ENCODE measurements around the gene ASPDH.

ASPDH gene

DNA sequence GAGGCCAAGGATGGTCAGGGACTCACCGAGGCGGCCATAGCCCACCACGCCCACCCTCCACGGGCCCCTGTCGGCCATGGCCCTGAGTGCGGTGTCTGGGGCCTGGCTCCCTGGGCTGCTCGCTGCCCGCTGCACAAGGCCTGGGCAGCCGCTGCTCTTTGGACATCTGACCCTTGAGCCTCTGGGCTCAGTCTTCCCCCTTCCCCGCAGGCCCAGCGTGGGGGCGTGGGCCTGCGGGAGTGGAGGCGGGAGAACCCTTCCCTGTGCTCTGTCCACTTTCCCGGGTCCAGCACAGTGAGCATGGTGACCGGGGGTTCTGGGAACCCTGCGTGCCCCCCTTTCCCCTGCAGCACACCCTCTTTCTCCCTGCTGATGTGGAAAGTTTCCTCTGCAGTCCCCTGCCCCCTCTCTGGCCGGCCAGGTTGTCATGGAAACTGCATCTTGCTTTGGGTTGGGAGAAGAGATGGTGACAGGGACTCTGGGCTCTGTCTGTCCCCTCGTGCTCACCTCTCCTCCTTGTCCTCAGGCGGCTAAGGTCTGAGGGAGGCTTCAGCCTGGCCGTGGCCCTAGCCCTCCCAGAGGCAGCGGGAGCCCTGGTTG is at the start of gene ASPDH:
TSS of gene ASPDH (minus strand) at position 168 of the 600 bp plus-strand sequence. CDS start at position 78, 90 bp downstream.
- no peak for DNase-seq

DNA sequence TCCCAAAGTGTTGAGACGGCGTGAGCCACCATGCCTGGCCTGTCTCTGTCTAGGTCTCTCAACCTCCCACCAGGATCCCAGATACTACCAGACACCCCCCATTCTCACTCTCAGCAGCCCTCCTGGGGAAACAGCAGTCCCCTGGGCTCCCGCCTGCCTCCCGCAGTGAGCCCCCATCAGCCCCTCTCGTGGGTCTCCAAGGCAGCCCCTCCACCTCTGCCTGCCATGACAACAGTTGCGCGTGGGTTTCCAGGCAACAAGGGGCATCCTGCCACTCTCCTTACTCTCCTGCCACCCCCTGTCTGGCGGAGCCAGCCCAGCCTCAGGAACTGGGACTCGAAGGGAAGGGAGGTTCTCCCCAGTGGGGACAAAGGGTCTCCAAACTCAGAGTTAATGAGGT is 49.3 kb upstream of the ASPDH start:
- DNase-seq = no peak

DNA sequence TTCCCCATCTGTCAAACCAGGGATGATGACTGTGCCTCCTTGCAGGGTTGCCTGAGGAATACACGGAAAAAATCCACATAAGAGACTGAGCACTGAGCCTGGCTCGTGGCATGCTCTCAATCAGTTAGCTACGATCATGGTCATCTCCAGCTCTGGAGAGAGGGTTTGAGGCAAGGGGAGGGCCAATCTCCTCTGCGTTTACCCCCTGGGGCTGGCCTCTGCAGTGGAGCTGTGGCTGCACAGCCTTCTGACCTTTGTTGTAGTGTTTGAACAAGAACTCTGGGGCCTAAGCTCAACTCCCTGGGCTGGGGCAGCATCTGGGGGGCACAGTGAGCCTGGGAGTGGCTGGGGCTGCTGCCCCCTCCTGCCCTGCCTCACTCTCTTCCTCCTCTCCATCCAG is 48.6 kb upstream of the ASPDH start:
- DNase-seq = no peak

DNA sequence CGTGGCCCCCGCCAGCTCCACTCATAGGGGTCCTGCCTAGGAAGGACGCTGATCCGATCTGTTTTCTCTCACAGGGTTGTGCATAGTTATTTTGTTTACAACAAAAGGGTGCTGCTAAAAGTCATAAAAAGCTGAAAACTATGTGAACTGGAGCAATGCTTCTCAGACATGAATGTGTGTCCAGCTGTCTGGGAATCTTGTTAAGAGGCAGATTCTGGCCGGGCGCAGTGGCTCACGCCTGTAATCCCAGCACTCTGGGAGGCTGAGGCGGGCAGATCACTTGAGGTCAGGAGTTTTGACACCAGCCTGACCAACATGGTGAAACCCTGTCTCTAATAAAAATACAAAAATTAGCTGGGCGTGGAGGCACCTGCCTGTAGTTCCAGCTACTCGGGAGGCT is 45.9 kb upstream of the ASPDH start:
- DNase-seq = no peak

DNA sequence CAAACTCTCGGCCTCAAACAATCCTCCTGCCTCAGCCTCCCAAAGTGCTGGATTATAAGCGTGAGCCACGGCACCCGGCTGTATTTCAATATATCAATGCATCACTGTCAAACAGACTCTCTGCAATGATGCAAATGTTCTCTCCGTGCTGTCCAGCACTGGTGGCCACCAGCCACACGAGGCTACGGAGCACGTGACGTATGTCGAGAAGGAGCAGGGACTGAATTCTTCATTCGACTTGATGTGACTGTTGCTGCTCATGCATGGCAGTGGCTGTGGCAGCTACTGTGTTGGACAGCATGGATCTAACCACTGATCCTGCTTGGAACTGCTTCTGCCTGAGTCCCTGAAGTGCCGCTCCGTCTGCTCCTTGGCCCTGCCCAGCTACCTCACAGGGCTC is 44.7 kb upstream of the ASPDH start:
- no peak for DNase-seq

DNA sequence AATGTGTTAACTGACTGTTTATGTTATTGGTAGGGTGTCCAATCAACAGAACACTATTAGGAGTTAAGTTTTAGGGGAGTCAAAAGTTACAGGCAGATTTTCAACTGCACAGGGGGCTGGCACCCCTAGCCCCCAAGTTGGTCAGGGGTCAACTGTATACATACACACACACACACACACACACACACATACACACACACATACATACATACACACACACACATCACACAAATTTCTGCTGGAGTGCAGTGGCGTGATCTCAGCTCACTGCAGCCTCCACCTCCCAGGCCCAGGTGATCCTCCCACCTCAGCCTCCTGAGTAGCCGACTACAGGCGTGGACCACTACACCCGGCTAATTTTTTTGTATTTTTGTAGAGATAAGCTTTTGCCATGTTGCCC is 44.3 kb upstream of the ASPDH start:
- no peak for DNase-seq

DNA sequence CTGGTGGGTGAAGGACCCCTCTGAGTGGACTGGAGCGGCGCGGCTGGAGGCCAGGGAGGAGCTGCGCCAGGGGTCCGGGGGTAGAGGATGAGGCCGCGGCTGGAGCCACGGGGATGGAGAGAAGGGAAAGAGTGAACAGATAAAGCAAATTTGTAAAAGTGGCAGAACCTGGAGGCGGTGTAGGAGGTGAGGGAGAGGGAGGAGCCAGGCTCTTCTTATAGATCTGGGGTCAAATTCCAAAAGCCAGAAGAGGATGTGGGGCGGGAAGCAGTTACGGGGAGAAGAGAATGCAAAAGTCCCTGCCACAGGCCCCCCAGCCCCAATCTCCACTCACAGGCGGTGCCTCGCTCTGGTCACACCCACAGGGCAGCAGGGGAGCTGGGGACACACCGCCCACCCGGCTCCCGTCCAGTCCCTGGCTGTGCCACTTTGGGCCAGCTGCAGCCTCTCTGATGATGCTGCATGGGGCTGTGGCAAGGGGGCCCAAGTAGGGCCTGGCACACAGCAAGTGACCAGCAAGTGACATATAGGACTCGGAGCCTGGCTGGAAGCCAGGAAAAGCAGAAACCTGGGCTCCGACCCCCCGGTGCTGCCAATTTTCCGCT is 43.4 kb upstream of the ASPDH start:
- no peak for DNase-seq

DNA sequence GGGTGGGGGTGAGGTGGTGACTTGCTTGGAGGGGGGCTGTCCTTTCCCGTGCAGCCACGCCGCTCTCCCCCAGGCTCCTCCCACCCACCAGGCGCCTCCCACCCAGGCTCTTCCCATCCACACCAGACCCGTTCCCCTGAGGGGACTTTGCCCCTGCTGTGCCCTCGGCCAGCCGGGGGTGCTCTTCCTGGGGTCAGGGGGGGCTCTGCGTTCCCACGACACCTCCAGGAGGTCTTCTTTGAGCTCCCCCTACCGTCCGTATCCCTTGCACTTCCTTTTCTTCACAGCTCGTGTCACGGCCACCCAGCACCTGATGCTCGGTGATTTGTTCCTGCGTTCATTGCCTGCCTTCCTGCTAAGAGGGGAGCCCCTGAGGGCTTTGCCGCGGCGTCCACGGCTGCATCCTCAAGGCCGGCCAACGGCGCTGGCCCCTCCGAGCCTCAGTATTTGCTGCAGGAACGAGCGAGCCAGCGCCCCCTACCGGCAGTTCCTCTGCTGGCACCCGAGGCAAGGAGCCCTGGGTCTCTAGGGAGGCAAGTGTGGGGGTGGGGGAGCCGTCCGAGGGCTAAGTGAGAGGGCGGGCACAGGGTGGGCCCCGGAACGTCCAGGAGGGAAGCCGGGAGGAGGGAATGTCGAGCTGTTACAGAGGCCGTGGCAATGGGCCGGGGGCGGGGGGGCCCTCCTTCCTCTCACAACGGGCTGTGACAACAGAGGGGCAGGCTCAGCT is 42.7 kb upstream of the ASPDH start:
- peak; percentile 48 to 79 for DNase-seq

DNA sequence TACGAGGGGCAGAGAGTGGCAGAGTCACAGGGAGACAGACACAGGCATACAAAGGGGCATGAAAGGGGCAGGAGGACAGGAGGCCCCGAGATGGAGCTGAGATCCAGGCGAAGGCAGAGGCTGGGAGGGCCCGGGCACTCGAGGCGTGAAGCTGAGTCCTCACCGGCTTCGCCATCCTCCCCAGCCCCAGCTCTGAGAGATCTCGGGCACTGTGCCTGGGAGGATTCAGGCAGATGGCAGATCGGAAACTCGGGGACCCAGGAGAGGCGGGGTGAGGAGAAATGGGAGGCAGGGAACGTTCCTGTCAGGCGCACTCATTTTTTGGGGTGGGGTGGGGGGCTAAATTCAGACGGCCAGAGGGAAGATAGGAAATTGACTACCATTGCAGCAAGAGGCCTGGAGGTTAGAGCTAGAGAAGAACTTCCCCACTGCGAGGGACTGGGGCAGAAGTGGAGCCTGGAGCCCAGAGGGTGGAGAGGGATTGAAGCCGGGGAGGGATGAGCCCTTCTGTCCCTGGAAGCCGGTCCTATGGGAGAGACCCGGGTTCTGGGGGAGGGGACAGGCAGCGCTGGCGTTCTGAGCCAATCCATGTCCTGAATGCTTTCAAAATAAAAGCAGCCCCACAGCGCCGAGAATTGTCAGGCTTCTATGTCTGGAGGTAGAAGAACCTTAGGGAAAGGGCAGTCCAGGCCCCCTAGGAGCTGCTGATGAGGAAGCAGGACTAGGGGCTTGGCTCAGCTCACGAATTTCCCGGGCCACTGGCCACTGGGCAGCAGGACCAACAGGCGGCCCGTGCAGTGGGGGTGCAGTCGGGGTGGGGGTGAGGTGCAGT is 42.0 kb upstream of the ASPDH start:
- DNase-seq = no peak

DNA sequence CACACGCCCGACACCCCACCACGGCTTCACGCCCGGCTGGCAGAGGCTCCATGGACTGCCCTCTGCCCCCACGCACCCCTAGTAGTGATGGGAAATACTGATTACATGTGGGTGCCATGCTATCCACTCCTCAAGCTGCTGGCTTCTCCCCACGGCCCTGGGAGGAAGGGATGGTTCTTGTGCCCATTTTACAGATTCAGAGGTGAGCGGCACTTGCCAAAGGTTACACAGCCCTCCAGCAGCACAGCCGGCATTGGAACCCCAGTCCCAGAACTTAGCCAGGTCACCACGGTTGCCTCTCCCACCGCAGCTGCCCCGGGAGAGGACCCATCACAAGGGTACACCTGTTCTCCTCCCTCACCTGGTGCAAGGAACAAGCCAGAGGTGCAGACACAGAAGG is 41.3 kb upstream of the ASPDH start:
- DNase-seq = no peak

DNA sequence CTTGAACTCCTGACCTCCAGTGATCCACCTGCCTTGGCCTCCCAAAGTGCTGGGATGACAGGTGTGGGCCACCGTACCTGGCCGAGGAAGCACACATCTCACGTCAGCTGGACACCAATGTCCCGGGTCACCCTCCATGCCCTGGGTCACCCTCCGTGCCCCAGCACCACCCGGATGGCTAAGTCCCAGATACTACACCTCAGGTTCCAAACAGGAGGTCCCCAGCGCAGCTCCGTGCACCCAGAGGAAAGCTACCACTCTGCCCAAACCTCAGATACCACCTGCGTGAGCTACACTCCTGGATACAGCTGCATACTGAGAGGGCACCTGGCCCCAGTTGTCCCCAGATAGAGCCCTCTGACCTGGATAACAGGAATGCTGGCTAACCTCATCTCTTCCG is 40.5 kb upstream of the ASPDH start:
- DNase-seq = no peak

DNA sequence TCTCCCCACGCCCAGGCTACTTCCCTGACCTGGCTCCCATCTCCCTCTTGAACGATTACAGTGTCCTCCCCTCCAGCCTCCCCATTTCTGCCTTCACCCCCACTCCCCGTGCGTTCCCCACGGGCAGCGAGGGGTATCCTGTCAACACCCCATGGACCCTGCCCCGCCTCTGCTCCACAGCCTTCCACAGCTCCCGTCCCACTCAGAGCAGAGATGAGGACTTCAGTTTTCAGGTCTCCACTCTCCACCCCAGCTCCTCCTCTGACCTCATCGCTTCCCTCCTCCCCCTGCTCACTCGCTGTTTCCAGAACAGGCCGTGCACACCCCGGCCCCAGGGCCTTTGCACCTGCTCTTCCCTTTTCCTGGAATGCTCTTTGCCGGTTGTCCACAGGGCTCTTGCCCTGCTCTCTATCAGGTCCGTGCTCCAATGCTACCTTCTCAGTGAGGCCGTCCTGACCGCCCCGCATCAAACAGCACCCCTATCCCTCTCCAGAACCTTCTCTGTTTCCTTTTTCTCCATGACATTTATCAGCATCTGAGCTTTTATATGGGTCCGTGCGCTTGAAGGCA is 39.5 kb upstream of the ASPDH start:
- no peak for DNase-seq

DNA sequence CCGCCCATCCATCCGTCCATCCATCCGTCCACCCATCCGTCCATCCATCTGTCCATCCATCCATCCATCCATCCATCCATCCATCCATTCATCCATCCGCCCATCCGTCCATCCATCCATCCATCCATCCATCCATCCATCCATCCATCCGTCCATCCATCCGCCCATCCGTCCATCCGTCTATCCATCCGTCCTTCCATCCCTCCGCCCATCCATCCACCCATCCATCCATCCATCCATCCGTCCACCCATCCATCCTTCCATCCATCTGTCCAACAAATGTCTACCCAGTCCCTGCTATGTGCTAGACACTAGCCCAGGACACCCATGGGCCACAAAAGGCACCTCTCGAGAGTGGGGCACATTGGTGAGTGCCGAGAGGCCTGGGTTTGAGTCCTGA is 38.8 kb upstream of the ASPDH start:
- DNase-seq = no peak

DNA sequence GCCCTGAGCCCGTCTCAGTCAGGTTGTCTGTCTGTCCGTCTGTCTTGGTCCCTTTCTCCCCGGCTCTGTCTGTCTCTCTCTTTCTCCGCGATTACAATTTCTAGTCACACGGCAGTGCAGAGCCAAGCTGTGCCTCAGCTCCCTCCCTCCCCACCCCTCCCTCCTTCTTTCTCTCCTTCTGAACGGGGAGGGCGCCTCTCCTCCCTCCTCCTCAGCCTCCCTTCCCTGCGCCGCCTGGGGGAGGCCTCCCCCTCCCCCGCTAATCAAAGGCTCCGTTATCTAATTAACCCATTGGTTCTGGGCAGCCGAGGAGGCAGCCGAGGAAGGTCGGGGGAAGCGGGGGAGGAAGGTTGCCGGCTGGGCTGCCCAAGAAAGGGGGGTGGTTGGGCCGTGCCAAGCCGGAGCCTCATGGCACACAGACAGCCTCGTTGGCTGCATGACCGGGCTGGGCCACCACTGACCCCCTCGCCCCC is 38.0 kb upstream of the ASPDH start:
- DNase-seq = no peak

DNA sequence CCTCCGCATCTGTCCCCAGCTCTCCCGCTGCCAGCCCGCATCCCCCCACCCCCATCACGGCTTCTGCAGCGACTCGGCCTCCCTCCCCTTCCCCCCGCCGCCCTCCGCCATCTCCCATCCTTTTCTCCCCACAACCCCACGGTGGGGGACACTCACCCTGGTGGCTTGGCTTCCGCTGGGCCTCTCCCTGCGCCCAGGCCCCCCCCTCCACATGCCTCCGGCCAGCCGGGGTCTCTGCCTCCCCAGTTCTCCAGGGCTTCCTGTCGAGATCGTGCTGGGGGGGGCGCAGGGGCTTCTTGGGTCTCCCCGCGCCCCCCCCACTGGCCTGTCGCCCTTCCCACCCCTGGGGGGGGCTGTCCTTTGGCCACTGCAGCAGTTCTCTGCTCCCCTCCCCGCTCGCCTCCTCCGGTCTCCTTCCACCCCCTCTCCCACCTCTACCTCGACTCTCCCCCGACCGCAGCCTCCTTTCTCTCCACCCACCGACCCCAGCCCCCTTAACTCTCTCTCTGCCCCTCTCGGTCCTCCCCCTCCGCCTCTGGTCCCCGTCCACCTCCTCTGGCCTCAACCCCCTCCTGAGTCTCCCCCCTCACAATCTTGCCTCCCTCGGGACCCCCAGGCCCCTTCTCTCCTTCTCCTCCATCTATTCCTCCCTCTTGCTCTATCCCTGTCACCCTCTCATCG is 37.5 kb upstream of the ASPDH start:
- no peak for DNase-seq

DNA sequence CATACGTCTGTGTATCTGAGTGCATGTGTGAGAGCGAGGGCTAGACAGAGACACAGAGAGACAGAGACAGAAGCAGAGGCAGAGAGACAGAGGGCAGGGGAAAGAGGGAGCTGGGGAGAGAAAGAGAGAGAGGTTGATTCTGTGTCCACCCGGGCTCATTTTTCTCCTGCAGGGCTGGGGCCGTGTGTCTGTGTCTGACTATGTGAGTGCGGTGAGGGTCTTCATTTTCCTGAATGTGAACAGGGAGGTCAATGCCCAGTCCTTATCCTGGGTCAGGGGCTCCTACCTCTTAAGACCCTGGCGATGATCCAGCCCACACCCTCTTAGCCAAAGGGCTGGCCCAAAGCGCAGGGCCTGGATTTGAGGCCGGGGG is 36.9 kb upstream of the ASPDH start:
- DNase-seq = no peak

DNA sequence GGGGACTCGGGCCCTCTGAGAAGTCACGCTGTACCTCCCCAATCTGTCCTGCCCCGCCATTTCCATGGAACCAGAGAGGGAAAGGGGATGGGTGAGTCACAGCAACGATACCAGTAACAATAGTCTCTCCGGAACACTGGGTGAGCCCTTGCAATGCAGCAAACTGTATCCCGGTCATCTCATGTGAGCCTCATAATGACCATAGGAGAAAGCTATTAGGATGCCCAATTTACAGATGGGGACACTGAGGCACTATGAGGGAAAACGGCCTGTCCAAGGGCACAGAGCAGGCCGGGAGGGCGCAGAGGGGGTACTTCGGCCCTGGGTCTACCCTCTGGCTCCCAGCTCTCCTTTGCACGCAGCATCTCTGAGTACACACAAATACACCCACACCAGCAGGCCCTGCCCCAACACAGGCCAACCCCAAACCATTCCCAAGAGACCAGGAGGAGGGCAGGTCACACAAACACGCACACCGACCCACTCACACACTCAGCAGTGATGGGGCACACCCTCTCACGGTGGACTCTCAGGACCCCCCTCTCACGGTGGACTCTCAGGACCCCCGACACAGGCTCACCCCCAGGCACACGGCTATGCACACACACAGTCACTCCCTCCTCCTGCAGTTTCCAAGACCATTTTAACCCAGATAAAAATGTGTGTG is 36.3 kb upstream of the ASPDH start:
- DNase-seq = no peak

DNA sequence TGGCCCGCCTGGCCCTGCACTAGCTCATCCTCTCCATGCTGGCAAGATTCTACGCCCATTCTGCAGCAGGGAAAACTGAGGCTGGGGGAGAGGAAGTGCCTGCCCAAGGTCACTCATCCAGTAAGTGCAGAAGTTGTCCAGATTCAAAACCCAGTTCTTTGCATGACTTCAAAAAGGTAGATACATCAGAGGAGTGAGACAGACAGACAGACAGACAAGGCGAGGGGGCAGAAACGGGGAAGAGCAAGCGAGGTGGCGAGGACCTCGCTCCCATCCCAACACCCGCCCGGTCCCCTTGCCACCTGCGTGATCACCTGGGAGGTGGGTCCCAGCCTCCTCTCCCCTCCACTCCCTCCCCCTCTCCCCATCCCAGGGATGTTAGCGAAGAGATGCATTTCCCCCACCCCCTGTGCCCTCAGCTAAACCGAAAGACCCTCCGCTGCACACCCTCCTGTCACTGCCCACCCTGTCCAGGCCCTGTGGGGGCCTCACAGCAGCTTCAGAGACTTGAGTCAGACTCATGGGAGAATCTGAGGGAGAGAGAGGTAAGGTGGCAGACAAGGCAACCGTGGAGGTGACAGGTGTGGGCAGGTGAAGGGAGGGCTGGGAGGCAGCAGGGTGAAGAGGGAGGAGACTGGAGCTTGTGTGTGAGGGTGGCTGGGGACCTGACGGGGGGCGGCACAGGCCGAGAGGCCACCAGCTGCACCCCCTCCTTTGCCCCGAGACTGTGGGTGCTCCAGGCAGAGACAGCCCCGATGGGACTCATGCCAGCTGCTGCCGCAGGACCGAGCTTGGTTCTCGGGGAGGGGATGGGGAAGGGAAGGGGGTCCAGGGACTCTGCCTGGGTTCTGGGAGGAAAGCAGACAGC is 35.6 kb upstream of the ASPDH start:
- no peak for DNase-seq

DNA sequence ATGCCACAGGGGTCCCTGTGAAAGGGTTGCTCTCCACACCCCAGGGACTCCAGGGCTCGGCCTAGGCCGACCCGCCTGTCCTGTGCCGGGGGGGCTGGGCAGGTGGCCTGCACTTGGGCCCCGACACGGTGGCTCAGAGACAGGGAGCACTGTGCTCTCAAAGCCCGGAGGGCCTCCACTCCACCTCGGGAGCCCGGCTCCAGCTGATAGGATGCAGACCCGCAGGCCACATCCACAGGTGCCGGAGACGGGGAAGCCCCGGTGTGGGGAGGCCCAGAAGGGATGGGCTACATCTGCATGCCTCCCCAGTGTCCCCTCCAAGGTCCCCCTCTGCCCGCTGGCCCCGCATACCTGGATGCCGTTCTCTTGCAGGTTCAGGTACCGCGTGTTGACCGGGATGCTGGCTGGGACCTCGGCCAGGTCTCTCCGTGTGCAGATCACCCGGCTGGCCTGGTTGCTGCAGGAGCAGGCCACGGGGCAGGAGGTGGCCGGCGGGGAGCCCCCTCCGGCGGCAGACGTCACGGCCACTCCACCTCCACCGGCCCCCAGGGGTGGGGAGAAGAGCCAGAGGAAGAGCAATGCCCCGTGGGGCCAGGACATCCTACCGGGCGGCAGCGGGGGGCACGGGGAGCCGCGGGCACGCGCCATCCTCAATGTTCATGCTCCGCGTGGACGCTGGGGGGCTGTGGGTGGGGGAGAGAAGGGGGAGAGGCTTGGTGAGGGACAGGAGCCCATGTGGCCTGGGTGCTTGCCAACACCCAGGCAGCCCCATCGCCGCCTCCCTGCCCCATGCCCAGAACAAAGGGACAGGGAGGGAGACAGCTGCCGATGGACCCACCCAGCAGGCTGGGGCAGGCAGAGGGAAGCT is 34.7 kb upstream of the ASPDH start:
- no peak for DNase-seq

Data from SHP77 (cell line).